ENCODE data around the gene D2HGDH.
"Not testable (repeated sequence)": the region's sequence is repeated elsewhere in the genome, so short reads cannot be mapped to it uniquely, and the experiment has no call there.

- TF ChIP-seq CTCF, POLR2AphosphoS5, POLR2A (IDR thresholded peaks at IDR 0.05): not testable (repeated sequence)
Observed at GRCh38 chr2:241800198-241800903, 65.9 kb downstream of the D2HGDH start.

Measured in prostate gland (tissue), 2 donors.